ENCODE results near the gene SSPN.

The SSPN gene

GRCh38 chr12:26245175-26245942 is 50.0 kb downstream of the SSPN start:
- H3K27ac ChIP-seq (ENCODE audit: low read depth, low read length), result no peak overlapping the region
- no peak overlapping the region for H3K4me3 ChIP-seq (ENCODE audit: low read depth, low read length)
- H3K4me1 ChIP-seq (ENCODE audit: control insufficient read depth, insufficient read depth, low read length), result no peaks in the 10 kb centered on the region
- no peaks in the 10 kb centered on the region for H3K27me3 ChIP-seq (ENCODE audit: control insufficient read depth, insufficient read depth, low read length)
- peaks cover 9% of the 10 kb centered on the region for H3K9me3 ChIP-seq (ENCODE audit: control insufficient read depth, insufficient read depth, low read depth, low read length)
- no peaks in the 10 kb centered on the region for H3K36me3 ChIP-seq (ENCODE audit: control insufficient read depth, insufficient read depth, low read length)
- no peak overlapping the region for H3K9ac ChIP-seq (ENCODE audit: low read length)

- Histone ChIP-seq H3K4me3 (ENCODE audit: low read depth, low read length) (no peak overlapping the region), H3K9ac (ENCODE audit: low read length) (no peak overlapping the region), H3K4me1 (ENCODE audit: control insufficient read depth, insufficient read depth, low read length) (no peaks in the 10 kb centered on the region), H3K9me3 (ENCODE audit: control insufficient read depth, insufficient read depth, low read depth, low read length) (peaks cover 11% of the 10 kb centered on the region), H3K27ac (ENCODE audit: low read depth, low read length) (no peak overlapping the region), H3K27me3 (ENCODE audit: control insufficient read depth, insufficient read depth, low read length) (no peaks in the 10 kb centered on the region), H3K36me3 (ENCODE audit: control insufficient read depth, insufficient read depth, low read length) (no peaks in the 10 kb centered on the region)
Observed at GRCh38 chr12:26246483-26247164, 51.3 kb downstream of the SSPN start.

GRCh38 chr12:26247873-26248272 is 52.5 kb downstream of the SSPN start:
- Histone ChIP-seq H3K9me3 (ENCODE audit: control insufficient read depth, insufficient read depth, low read depth, low read length) (peaks cover 11% of the 10 kb centered on the region), H3K27ac (ENCODE audit: low read depth, low read length) (no peak overlapping the region), H3K4me3 (ENCODE audit: low read depth, low read length) (no peak overlapping the region), H3K36me3 (ENCODE audit: control insufficient read depth, insufficient read depth, low read length) (no peaks in the 10 kb centered on the region), H3K4me1 (ENCODE audit: control insufficient read depth, insufficient read depth, low read length) (no peaks in the 10 kb centered on the region), H3K9ac (ENCODE audit: low read length) (no peak overlapping the region), H3K27me3 (ENCODE audit: control insufficient read depth, insufficient read depth, low read length) (no peaks in the 10 kb centered on the region)

GRCh38 chr12:26250801-26251200 is 55.4 kb downstream of the SSPN start:
- Histone ChIP-seq H3K9me3 (ENCODE audit: control insufficient read depth, insufficient read depth, low read depth, low read length) (peaks cover 13% of the 10 kb centered on the region), H3K27ac (ENCODE audit: low read depth, low read length) (no peak overlapping the region), H3K4me1 (ENCODE audit: control insufficient read depth, insufficient read depth, low read length) (no peaks in the 10 kb centered on the region; the same call in 1 of the 2 replicates), H3K9ac (ENCODE audit: low read length) (no peak overlapping the region), H3K36me3 (ENCODE audit: control insufficient read depth, insufficient read depth, low read length) (no peaks in the 10 kb centered on the region), H3K27me3 (ENCODE audit: control insufficient read depth, insufficient read depth, low read length) (no peaks in the 10 kb centered on the region), H3K4me3 (ENCODE audit: low read depth, low read length) (no peak overlapping the region)

GRCh38 chr12:26251600-26251999 is 56.2 kb downstream of the SSPN start:
- no peaks in the 10 kb centered on the region for H3K36me3 ChIP-seq (ENCODE audit: control insufficient read depth, insufficient read depth, low read length)
- no peaks in the 10 kb centered on the region for H3K27me3 ChIP-seq (ENCODE audit: control insufficient read depth, insufficient read depth, low read length)
- no peak overlapping the region for H3K9ac ChIP-seq (ENCODE audit: low read length)
- H3K27ac ChIP-seq (ENCODE audit: low read depth, low read length), result no peak overlapping the region
- peaks cover 18% of the 10 kb centered on the region for H3K9me3 ChIP-seq (ENCODE audit: control insufficient read depth, insufficient read depth, low read depth, low read length)
- no peak overlapping the region for H3K4me3 ChIP-seq (ENCODE audit: low read depth, low read length)
- H3K4me1 ChIP-seq (ENCODE audit: control insufficient read depth, insufficient read depth, low read length), result no peaks in the 10 kb centered on the region; the same call in 1 of the 2 replicates

- H3K27ac ChIP-seq (ENCODE audit: low read depth, low read length), result no peak overlapping the region
- H3K4me1 ChIP-seq (ENCODE audit: control insufficient read depth, insufficient read depth, low read length), result no peaks in the 10 kb centered on the region; the same call in 1 of the 2 replicates
- H3K36me3 ChIP-seq (ENCODE audit: control insufficient read depth, insufficient read depth, low read length), result no peaks in the 10 kb centered on the region
- H3K9me3 ChIP-seq (ENCODE audit: control insufficient read depth, insufficient read depth, low read depth, low read length), result peaks cover 23% of the 10 kb centered on the region
- no peaks in the 10 kb centered on the region for H3K27me3 ChIP-seq (ENCODE audit: control insufficient read depth, insufficient read depth, low read length)
- no peak overlapping the region for H3K9ac ChIP-seq (ENCODE audit: low read length)
- no peak overlapping the region for H3K4me3 ChIP-seq (ENCODE audit: low read depth, low read length)
Observed at GRCh38 chr12:26252946-26253345, 57.6 kb downstream of the SSPN start.

- Histone ChIP-seq H3K36me3 (ENCODE audit: control insufficient read depth, insufficient read depth, low read length) (no peaks in the 10 kb centered on the region), H3K9me3 (ENCODE audit: control insufficient read depth, insufficient read depth, low read depth, low read length) (peaks cover 14% of the 10 kb centered on the region; the same call in 1 of the 2 replicates), H3K27me3 (ENCODE audit: control insufficient read depth, insufficient read depth, low read length) (no peaks in the 10 kb centered on the region), H3K9ac (ENCODE audit: low read length) (no peak overlapping the region), H3K27ac (ENCODE audit: low read depth, low read length) (no peak overlapping the region), H3K4me3 (ENCODE audit: low read depth, low read length) (no peak overlapping the region), H3K4me1 (ENCODE audit: control insufficient read depth, insufficient read depth, low read length) (no peaks in the 10 kb centered on the region; the same call in 1 of the 2 replicates)
Observed at GRCh38 chr12:26255893-26256645, 60.7 kb downstream of the SSPN start.

- Histone ChIP-seq H3K36me3 (ENCODE audit: control insufficient read depth, insufficient read depth, low read length) (no peaks in the 10 kb centered on the region), H3K9me3 (ENCODE audit: control insufficient read depth, insufficient read depth, low read depth, low read length) (no peaks in the 10 kb centered on the region), H3K4me3 (ENCODE audit: low read depth, low read length) (no peak overlapping the region), H3K27me3 (ENCODE audit: control insufficient read depth, insufficient read depth, low read length) (no peaks in the 10 kb centered on the region), H3K27ac (ENCODE audit: low read depth, low read length) (no peak overlapping the region), H3K4me1 (ENCODE audit: control insufficient read depth, insufficient read depth, low read length) (no peaks in the 10 kb centered on the region), H3K9ac (ENCODE audit: low read length) (no peak overlapping the region)
Observed at GRCh38 chr12:26264215-26264838, 69.0 kb downstream of the SSPN start.

GRCh38 chr12:26265606-26266005 is 70.2 kb downstream of the SSPN start:
- no peak overlapping the region for H3K27ac ChIP-seq (ENCODE audit: low read depth, low read length)
- H3K4me3 ChIP-seq (ENCODE audit: low read depth, low read length), result no peak overlapping the region
- no peaks in the 10 kb centered on the region for H3K27me3 ChIP-seq (ENCODE audit: control insufficient read depth, insufficient read depth, low read length)
- no peak overlapping the region for H3K9ac ChIP-seq (ENCODE audit: low read length)
- H3K9me3 ChIP-seq (ENCODE audit: control insufficient read depth, insufficient read depth, low read depth, low read length), result no peaks in the 10 kb centered on the region
- H3K36me3 ChIP-seq (ENCODE audit: control insufficient read depth, insufficient read depth, low read length), result no peaks in the 10 kb centered on the region
- H3K4me1 ChIP-seq (ENCODE audit: control insufficient read depth, insufficient read depth, low read length), result no peaks in the 10 kb centered on the region

- Histone ChIP-seq H3K9ac (ENCODE audit: low read length) (no peak overlapping the region), H3K27me3 (ENCODE audit: control insufficient read depth, insufficient read depth, low read length) (no peaks in the 10 kb centered on the region), H3K4me3 (ENCODE audit: low read depth, low read length) (no peak overlapping the region), H3K9me3 (ENCODE audit: control insufficient read depth, insufficient read depth, low read depth, low read length) (no peaks in the 10 kb centered on the region), H3K36me3 (ENCODE audit: control insufficient read depth, insufficient read depth, low read length) (no peaks in the 10 kb centered on the region), H3K27ac (ENCODE audit: low read depth, low read length) (no peak overlapping the region), H3K4me1 (ENCODE audit: control insufficient read depth, insufficient read depth, low read length) (peaks cover 9% of the 10 kb centered on the region; the same call in 1 of the 2 replicates)
Observed at GRCh38 chr12:26266881-26267280, 71.5 kb downstream of the SSPN start.
